Breast epithelium (tissue), 4 donors: ENCODE data around the gene WAC. TPM values are rescaled to one million over a fixed set of nuclear protein-coding genes. Genes with fewer than 3 reads are reported as not detected.

Experiments used
- DNase-seq, 2 donors: peaks; one replicate each; pipeline ENCODE4 v3.0.0-alpha.2; 2019; ENCODE audit warnings: low spot score in 2 of 2
- H3K27ac ChIP-seq, 2 donors: fragments of 200-600 bp; sonication (generic) in 1 of 2; one replicate each; pipeline ENCODE4 v1.5.1; 2016 to 2019; ENCODE audit warnings: mild to moderate bottlenecking in 1 of 2
- H3K27me3 ChIP-seq, 2 donors: fragments of 200-600 bp; sonication (generic) in 1 of 2; one replicate each; pipeline versions ENCODE4 v1.5.1 to v1.6.0; 2017 to 2019; ENCODE audit warnings: control low read depth in 1 of 2, mild to moderate bottlenecking in 1 of 2
- H3K36me3 ChIP-seq: fragments of 200-600 bp; one replicate; pipeline ENCODE4 v1.5.1; 2019
- H3K4me1 ChIP-seq, 2 donors: fragments of 200-600 bp; sonication (generic); one replicate each; pipeline ENCODE4 v1.5.1; 2016 to 2019; ENCODE audit warnings: control low read depth in 1 of 2
- H3K4me3 ChIP-seq, 3 donors: fragments of 200-600 bp; sonication (generic); 1 replicate in 2 of 3; 2 replicates in 1 of 3; pipeline ENCODE4 v1.5.1; 2016 to 2019; ENCODE audit warnings: mild to moderate bottlenecking in 3 of 3, moderate library complexity in 2 of 3
- H3K9me3 ChIP-seq, 2 donors: fragments of 200-600 bp; sonication (generic) in 1 of 2; one replicate each; pipeline ENCODE4 v1.5.1; 2016 to 2019; ENCODE audit warnings: control low read depth in 1 of 2
- POLR2A ChIP-seq: fragments of 450-650 bp; IDR thresholded peaks from one replicate; pipeline ENCODE4 v1.6.1; 2016; ENCODE audit warnings: antibody characterized with exemption, mild to moderate bottlenecking, moderate library complexity
- POLR2AphosphoS5 ChIP-seq, 3 donors: sonication (generic); formaldehyde crosslinking; IDR thresholded peaks; one replicate each; pipeline ENCODE4 v1.6.1; 2017; ENCODE audit warnings: antibody characterized with exemption in 3 of 3
- intact Hi-C: fragments of 100-400 bp; cut with DNase I; formaldehyde crosslinking; loops from one replicate; pipeline ENCODE4 v1.15.1; 2023; ENCODE audit warnings: low total_unique reads
- total RNA-seq, 3 donors: library from RNA; depleted of rRNA; stranded (reverse); fragments of >200 nt; gene quantifications; one replicate each; pipeline ENCODE4 v1.1.0, GENCODE V29; 2016
- TF ChIP-seq, protein P1 (sequence below), 3 donors: fragments of 450-650 bp; IDR thresholded peaks; one replicate each; pipeline ENCODE4 v1.5.1; 2016 to 2017; ENCODE audit warnings: antibody characterized with exemption in 3 of 3, mild to moderate bottlenecking in 3 of 3, moderate library complexity in 3 of 3

The WAC gene
- total RNA-seq, 3 donors from 2014 or later = 124 to 180 (median 142) TPM

DNA sequence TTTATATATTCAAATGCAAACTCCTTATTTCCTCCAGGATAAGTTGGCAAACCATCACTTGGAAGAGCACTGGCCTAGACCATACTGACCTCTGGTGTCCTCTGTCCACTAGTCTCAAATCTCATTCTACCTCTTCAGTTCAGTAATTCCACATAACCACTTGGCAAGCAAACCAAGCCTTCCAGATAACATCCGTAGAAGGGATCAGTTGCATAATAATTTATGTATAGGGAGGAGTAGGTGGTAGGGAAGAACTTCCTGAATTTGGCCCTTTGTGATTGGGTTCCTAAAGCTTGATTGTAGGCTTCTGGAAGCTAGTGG, 55.0 kb downstream of the WAC start:
- H3K27me3 ChIP-seq = no peaks in the 10 kb centered on the region
- H3K4me3 ChIP-seq = no peak overlapping the region
- no peaks in the 10 kb centered on the region for H3K9me3 ChIP-seq
- TF ChIP-seq POLR2A (no peak), POLR2AphosphoS5 (IDR thresholded peaks at IDR 0.05) (no peak)
- TF ChIP-seq, protein P1, sequence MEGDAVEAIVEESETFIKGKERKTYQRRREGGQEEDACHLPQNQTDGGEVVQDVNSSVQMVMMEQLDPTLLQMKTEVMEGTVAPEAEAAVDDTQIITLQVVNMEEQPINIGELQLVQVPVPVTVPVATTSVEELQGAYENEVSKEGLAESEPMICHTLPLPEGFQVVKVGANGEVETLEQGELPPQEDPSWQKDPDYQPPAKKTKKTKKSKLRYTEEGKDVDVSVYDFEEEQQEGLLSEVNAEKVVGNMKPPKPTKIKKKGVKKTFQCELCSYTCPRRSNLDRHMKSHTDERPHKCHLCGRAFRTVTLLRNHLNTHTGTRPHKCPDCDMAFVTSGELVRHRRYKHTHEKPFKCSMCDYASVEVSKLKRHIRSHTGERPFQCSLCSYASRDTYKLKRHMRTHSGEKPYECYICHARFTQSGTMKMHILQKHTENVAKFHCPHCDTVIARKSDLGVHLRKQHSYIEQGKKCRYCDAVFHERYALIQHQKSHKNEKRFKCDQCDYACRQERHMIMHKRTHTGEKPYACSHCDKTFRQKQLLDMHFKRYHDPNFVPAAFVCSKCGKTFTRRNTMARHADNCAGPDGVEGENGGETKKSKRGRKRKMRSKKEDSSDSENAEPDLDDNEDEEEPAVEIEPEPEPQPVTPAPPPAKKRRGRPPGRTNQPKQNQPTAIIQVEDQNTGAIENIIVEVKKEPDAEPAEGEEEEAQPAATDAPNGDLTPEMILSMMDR (IDR thresholded peaks at IDR 0.05) = no peak
- peaks cover 7% of the 10 kb centered on the region for H3K36me3 ChIP-seq
- DNase-seq = no peak
- H3K27ac ChIP-seq = peak overlapping the region; percentile 23
- intact Hi-C loops = no loop called here
- peaks cover 0 to 15% of the 10 kb centered on the region in 2 donors for H3K4me1 ChIP-seq

DNA sequence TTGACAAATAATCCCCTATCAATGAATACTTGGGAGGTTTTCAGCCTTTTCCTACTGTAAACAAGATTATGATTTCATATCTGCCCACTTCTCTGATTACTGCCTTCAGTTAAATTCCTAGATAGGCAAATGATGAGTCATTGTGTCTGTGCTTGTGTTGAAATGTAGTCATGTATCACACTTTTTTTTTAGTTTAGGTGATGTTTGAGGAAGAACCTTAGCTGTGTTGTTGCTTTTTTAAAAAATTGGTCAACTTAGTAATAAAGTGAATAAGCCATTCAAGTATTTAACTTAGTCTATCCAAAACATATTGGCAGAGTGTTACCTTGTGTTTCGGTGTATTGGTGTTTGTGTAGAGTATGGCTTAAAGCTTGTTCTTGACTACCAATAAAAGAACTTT, 60.0 kb downstream of the WAC start:
- intact Hi-C loops = no loop called here
- peaks cover 0 to 6% of the 10 kb centered on the region in 2 donors for H3K4me1 ChIP-seq

DNA sequence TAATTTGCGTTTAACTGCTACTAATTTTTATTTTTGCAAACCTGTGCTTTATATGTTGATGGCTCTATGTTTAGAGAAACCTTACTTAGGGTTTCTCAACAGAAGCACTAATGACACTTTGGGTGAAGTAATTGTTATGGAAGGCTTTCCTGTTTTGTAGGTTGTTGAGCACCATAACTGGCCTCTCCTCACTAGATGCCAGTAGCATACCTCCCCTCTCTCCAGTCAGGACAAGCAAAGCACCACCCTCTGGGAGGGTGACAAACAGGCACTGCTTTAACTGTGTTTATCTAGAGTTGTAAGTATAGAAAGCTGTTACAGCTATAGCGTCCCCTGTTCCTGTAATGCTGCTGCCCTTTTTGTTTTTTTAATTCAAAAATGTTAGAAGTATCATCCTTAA, 60.9 kb downstream of the WAC start:
- intact Hi-C loops = no loop called here
- H3K4me3 ChIP-seq = no peak overlapping the region
- H3K27me3 ChIP-seq = no peaks in the 10 kb centered on the region
- TF ChIP-seq POLR2A = no peak
- TF ChIP-seq, protein P1 (IDR thresholded peaks at IDR 0.05) = no peak
- TF ChIP-seq POLR2AphosphoS5 (IDR thresholded peaks at IDR 0.05) = no peak
- H3K36me3 ChIP-seq = peaks cover 7% of the 10 kb centered on the region
- DNase-seq = no peak
- H3K9me3 ChIP-seq = no peaks in the 10 kb centered on the region
- no peaks in the 10 kb centered on the region for H3K4me1 ChIP-seq
- H3K27ac ChIP-seq = no peak overlapping the region

More for the DNA sequence above, 60.0 kb downstream of the WAC start:
- no peaks in the 10 kb centered on the region for H3K27me3 ChIP-seq
- H3K27ac ChIP-seq = no peak overlapping the region
- no peak overlapping the region for H3K4me3 ChIP-seq
- H3K9me3 ChIP-seq = no peaks in the 10 kb centered on the region
- no peak for TF ChIP-seq POLR2AphosphoS5 (IDR thresholded peaks at IDR 0.05)
- TF ChIP-seq POLR2A = no peak
- TF ChIP-seq, protein P1 (IDR thresholded peaks at IDR 0.05) = no peak
- peaks cover 7% of the 10 kb centered on the region for H3K36me3 ChIP-seq
- DNase-seq = no peak

DNA sequence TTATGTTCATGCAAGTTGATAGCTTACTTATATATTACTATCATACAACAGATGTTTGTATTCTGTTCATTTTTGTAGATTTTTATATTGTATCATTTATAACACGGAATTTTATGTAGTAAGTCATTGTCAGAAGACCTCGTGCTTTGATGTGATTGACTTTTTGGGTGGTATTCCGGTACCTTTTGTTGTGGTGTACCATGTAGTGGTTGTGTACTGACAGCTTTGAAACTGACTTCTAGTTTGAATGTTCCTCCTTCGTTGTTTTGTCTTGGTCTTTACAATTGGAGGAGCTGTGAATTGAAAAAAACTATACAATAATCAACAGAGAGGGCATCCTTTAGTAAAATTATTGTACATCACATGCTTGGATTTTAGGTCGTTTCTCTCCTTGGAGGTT, 61.5 kb downstream of the WAC start:
- Histone ChIP-seq H3K4me3 (no peak overlapping the region), H3K27ac (no peak overlapping the region), H3K27me3 (no peaks in the 10 kb centered on the region), H3K36me3 (peaks cover 7% of the 10 kb centered on the region), H3K4me1 (no peaks in the 10 kb centered on the region), H3K9me3 (no peaks in the 10 kb centered on the region)
- TF ChIP-seq POLR2A (no peak), POLR2AphosphoS5 (IDR thresholded peaks at IDR 0.05) (no peak)
- TF ChIP-seq, protein P1 (IDR thresholded peaks at IDR 0.05) = no peak
- DNase-seq = no peak
- intact Hi-C loops = no loop called here

DNA sequence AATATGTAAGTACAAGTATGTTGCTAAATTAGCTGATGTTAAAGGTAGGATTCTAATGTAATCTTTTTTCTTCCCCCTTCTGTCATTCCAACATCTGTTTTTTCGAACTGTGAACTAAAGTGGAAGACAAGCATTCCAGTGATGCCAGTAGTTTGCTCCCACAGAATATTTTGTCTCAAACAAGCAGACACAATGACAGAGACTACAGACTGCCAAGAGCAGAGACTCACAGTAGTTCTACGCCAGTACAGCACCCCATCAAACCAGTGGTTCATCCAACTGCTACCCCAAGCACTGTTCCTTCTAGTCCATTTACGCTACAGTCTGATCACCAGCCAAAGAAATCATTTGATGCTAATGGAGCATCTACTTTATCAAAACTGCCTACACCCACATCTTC, 62.7 kb downstream of the WAC start:
- H3K27me3 ChIP-seq = no peaks in the 10 kb centered on the region
- H3K4me1 ChIP-seq = no peaks in the 10 kb centered on the region
- peaks cover 7% of the 10 kb centered on the region for H3K36me3 ChIP-seq
- H3K4me3 ChIP-seq = no peak overlapping the region
- intact Hi-C loops = no loop called here
- TF ChIP-seq POLR2AphosphoS5 (IDR thresholded peaks at IDR 0.05) (no peak), POLR2A (no peak)
- TF ChIP-seq, protein P1 (IDR thresholded peaks at IDR 0.05) = no peak
- H3K9me3 ChIP-seq = no peaks in the 10 kb centered on the region
- DNase-seq = no peak
- H3K27ac ChIP-seq = no peak overlapping the region
